K562 (cell line): ENCODE data around the gene MYO5C. TPM values are rescaled to one million over a fixed set of nuclear protein-coding genes. Genes with fewer than 3 reads are reported as not detected.

ENCODE experiments used
- CREB1 ChIP-seq, 2 experiments: sonication (generic) in 1 of 2; formaldehyde crosslinking in 1 of 2; IDR thresholded peaks; 2 replicates each; pipeline versions ENCODE4 v1.6.1 to v1.8.0; 2012 to 2022; ENCODE audit warnings: inconsistent platforms in 1 of 2, mild to moderate bottlenecking in 1 of 2, missing genetic modification reagents in 1 of 2, moderate library complexity in 1 of 2
- FIP1L1 ChIP-seq: fragments of 200-400 bp; formaldehyde crosslinking; IDR thresholded peaks from 2 replicates; pipeline ENCODE4 v1.6.1; 2018; ENCODE audit warnings: mild to moderate bottlenecking, low read depth, low read length; ENCODE audit not compliant: poor library complexity, severe bottlenecking
- KLF10 ChIP-seq: fragments of 250-450 bp; sonication (Bioruptor Pico); IDR thresholded peaks from 2 replicates; pipeline ENCODE4 v1.6.1; 2021; ENCODE audit warnings: matching md5 sums
- KLF6 ChIP-seq: fragments of 250-450 bp; sonication (Bioruptor Pico); IDR thresholded peaks from 2 replicates; pipeline ENCODE4 v1.4.0; 2020; ENCODE audit warnings: mild to moderate bottlenecking, moderate library complexity, borderline replicate concordance
- RAD21 ChIP-seq, 2 experiments: fragments of 250-450 bp in 1 of 2; fragments of 450-650 bp in 1 of 2; sonication (Bioruptor Pico) in 1 of 2; formaldehyde crosslinking in 1 of 2; IDR thresholded peaks in 1 of 2; conservative IDR thresholded peaks in 1 of 2; 2 replicates each; pipeline versions ENCODE4 v1.4.0 to v1.8.0; 2020 to 2022; ENCODE audit warnings: mild to moderate bottlenecking in 2 of 2, moderate library complexity in 1 of 2
- RFX1 ChIP-seq: fragments of 450-650 bp; IDR thresholded peaks from 2 replicates; pipeline ENCODE4 v1.6.1; 2016; ENCODE audit warnings: mild to moderate bottlenecking, moderate library complexity
- SMAD4 ChIP-seq: fragments of 250-450 bp; sonication (Bioruptor Pico); conservative IDR thresholded peaks from 2 replicates; pipeline ENCODE4 v1.8.0; 2021; ENCODE audit warnings: inconsistent platforms, mild to moderate bottlenecking, moderate library complexity
- SPI1 ChIP-seq: IDR thresholded peaks from 2 replicates; pipeline ENCODE4 v1.6.1; 2011; ENCODE audit warnings: low read depth, low read length, control low read depth, borderline replicate concordance
- ZEB2 ChIP-seq: fragments of 450-650 bp; IDR thresholded peaks from 2 replicates; pipeline ENCODE4 v1.6.1; 2016
- ZNF232 ChIP-seq: sonication (generic); formaldehyde crosslinking; IDR thresholded peaks from 2 replicates; pipeline ENCODE4 v1.8.0; 2022; ENCODE audit warnings: mild to moderate bottlenecking, missing genetic modification reagents
- ZNF431 ChIP-seq: sonication (generic); formaldehyde crosslinking; IDR thresholded peaks from 2 replicates; pipeline ENCODE4 v1.8.0; 2022; ENCODE audit warnings: mild to moderate bottlenecking, missing genetic modification reagents
- polyA plus RNA-seq, 8 experiments: library from polyadenylated mRNA; depleted of rRNA in 4 of 8; stranded (reverse) in 5 of 8; unstranded in 3 of 8; fragments of >200 nt; fragmentation: Nextera tagmentation in 2 of 8; fragmentation: Illumina TruSeq in 1 of 8; extraction: Ambion mirVana in 2 of 8; extraction: Trizol in 1 of 8; gene quantifications; 2 replicates each; pipeline versions ENCODE4 v1.2.1 to v1.2.3, GENCODE V29; 2011 to 2014; ENCODE audit warnings: inconsistent platforms in 1 of 8, missing spikeins in 1 of 8
- total RNA-seq, 7 experiments: library from RNA; depleted of rRNA in 6 of 7; stranded (reverse); fragments of >200 nt in 6 of 7; fragmentation: Illumina TruSeq in 2 of 7; extraction: Trizol in 2 of 7; gene quantifications; 2 replicates each; pipeline versions ENCODE4 v1.2.1 to v1.2.3, GENCODE V29; 2011 to 2021; ENCODE audit warnings: low replicate concordance in 1 of 7
- TF ChIP-seq, protein P1 (sequence below), 3 experiments: IDR thresholded peaks in 2 of 3; conservative IDR thresholded peaks in 1 of 3; 2 replicates each; pipeline ENCODE4 v1.5.1; 2011 to 2012; ENCODE audit warnings: low read length in 3 of 3, mild to moderate bottlenecking in 3 of 3, control low read depth in 2 of 3, improper control_type of control experiment in 1 of 3, inconsistent platforms in 1 of 3, low read depth in 1 of 3, mixed read lengths in 1 of 3, moderate library complexity in 1 of 3; ENCODE audit not compliant: insufficient read depth in 2 of 3
- TF ChIP-seq, protein P2 (sequence below): fragments of 250-450 bp; sonication (Bioruptor Pico); IDR thresholded peaks from 2 replicates; pipeline ENCODE4 v1.8.0; 2022; ENCODE audit warnings: inconsistent platforms

The MYO5C gene
- total and polyA plus RNA-seq, 9 of the 15 experiments (the other 6 are each of a cell fraction or from before 2014, with no cell fraction given): 0.01 to 0.24 TPM; not detected in 7

DNA sequence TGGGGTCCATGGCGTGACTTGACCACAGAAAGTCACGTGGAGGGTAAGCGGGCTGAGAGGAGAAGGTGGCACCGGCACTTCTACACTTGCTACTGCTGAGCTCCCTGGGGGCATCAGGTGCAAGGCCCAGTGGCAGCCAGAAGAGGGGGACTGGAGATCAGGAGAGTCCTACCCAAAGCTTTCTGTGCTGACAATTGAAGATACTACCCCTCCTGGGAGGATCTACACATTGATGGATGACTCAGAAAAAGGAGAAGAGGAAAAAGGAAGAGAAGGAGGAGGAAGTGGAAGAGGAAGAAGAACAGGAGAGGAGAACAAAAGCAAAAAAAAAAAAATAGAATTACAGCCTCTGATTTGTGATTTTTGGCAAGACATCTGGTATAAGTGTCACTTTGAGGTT, 41.2 kb downstream of the MYO5C start (continued):
- TF ChIP-seq ZEB2 (no peak), SPI1 (0 out of 2 replicates have a peak, but pooled peaks have one; percentile 6), CREB1 (IDR thresholded peaks at IDR 0.05) (no peak), CREB1 (CRISPR knock-in tag; IDR thresholded peaks at IDR 0.05) (no peak), RFX1 (no peak), KLF6 (no peak), ZNF431 (CRISPR knock-in tag) (no peak), FIP1L1 (no peak), SMAD4 (CRISPR knock-in tag) (no peak), RAD21 (CRISPR knock-in tag; conservative IDR thresholded peaks at IDR 0.05 in 1 of 2, IDR thresholded peaks at IDR 0.05 in 1 of 2) (peak in 1 of 2 experiments; percentile 50; a peak in 1 of 4 replicates), ZNF232 (CRISPR knock-in tag) (no peak), KLF10 (CRISPR knock-in tag) (no peak)
- TF ChIP-seq, protein P1, sequence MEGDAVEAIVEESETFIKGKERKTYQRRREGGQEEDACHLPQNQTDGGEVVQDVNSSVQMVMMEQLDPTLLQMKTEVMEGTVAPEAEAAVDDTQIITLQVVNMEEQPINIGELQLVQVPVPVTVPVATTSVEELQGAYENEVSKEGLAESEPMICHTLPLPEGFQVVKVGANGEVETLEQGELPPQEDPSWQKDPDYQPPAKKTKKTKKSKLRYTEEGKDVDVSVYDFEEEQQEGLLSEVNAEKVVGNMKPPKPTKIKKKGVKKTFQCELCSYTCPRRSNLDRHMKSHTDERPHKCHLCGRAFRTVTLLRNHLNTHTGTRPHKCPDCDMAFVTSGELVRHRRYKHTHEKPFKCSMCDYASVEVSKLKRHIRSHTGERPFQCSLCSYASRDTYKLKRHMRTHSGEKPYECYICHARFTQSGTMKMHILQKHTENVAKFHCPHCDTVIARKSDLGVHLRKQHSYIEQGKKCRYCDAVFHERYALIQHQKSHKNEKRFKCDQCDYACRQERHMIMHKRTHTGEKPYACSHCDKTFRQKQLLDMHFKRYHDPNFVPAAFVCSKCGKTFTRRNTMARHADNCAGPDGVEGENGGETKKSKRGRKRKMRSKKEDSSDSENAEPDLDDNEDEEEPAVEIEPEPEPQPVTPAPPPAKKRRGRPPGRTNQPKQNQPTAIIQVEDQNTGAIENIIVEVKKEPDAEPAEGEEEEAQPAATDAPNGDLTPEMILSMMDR (IDR thresholded peaks at IDR 0.05 in 2 of 3, conservative IDR thresholded peaks at IDR 0.05 in 1 of 3; ENCODE audit: insufficient read depth in 2 of 3, low read depth in 1 of 3, low read length in 3 of 3): peak in 2 of 3 experiments; percentile 31 to 40; a peak in 4 of 6 replicates
- TF ChIP-seq, protein P2, sequence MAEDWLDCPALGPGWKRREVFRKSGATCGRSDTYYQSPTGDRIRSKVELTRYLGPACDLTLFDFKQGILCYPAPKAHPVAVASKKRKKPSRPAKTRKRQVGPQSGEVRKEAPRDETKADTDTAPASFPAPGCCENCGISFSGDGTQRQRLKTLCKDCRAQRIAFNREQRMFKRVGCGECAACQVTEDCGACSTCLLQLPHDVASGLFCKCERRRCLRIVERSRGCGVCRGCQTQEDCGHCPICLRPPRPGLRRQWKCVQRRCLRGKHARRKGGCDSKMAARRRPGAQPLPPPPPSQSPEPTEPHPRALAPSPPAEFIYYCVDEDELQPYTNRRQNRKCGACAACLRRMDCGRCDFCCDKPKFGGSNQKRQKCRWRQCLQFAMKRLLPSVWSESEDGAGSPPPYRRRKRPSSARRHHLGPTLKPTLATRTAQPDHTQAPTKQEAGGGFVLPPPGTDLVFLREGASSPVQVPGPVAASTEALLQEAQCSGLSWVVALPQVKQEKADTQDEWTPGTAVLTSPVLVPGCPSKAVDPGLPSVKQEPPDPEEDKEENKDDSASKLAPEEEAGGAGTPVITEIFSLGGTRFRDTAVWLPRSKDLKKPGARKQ (CRISPR knock-in tag): no peak
